ENCODE measurements around the gene ISL2. TPM values are rescaled to one million over a fixed set of nuclear protein-coding genes. Genes with fewer than 3 reads are reported as not detected.
A peak's percentile ranks its signal among the peaks of the same experiment; 100 is the strongest.

Gene ISL2
- total and polyA plus RNA-seq, 2 of the 13 experiments (the other 11 are each of a cell fraction or from before 2014, with no cell fraction given) = 4.3 to 5.1 TPM

DNA sequence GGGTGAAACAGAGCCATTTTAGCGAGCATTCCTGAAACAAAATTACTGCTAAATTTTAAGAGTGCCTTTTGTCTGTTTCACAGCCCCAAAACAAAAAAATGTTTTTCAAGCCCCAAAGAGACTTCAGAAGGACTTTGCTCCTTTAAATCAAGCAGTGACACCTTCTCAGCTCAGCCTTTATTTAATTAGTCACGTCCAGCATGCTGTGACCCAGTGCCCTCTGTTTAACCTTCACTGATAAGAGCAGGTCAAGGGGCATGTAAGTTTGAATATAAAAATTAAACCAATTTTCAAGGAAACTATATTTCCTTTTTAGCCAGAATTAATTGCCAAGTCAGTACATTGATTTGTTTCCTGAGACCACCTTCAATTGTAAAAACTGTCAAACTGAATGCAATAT, 40.6 kb downstream of the ISL2 start (continued):
- TF ChIP-seq BCL6 (CRISPR knock-in tag; IDR thresholded peaks at IDR 0.05) (peak; percentile 45; the same call in 1 of the 2 replicates), FOXP4 (CRISPR knock-in tag; IDR thresholded peaks at IDR 0.05) (0 out of 2 replicates have a peak, but pooled peaks have one; percentile 27), ZBTB44 (CRISPR knock-in tag; IDR thresholded peaks at IDR 0.05) (no peak)

GRCh38 chr15:76377751-76378150, 41.2 kb downstream of the ISL2 start:
- Histone ChIP-seq H3K4me2 (ENCODE audit: low read depth, low read length) (no peak overlapping the region), H3K79me2 (ENCODE audit: insufficient read depth, low read length) (no peaks in the 10 kb centered on the region), H3K36me3 (replicated peaks in 1 of 2; ENCODE audit: control insufficient read depth in 1 of 2, insufficient read depth in 2 of 2, low read length in 2 of 2) (no peaks in the 10 kb centered on the region), H3K27ac (ENCODE audit: extremely low read length, insufficient read depth, low read length) (no peak overlapping the region), H3K4me3 (replicated peaks in 1 of 3; ENCODE audit: insufficient read depth in 1 of 3, low read depth in 2 of 3, low read length in 3 of 3) (no peak overlapping the region), H4K20me1 (ENCODE audit: insufficient read depth, low read length) (no peaks in the 10 kb centered on the region), H3K9me3 (ENCODE audit: low read length) (no peaks in the 10 kb centered on the region), H3K4me1 (ENCODE audit: insufficient read depth, low read length) (peaks cover 17% of the 10 kb centered on the region), H2AFZ (ENCODE audit: low read length) (no peak overlapping the region), H3K27me3 (ENCODE audit: control insufficient read depth in 1 of 2, insufficient read depth in 2 of 2, low read length in 2 of 2) (no peaks in the 10 kb centered on the region), H3K9ac (ENCODE audit: insufficient read depth, low read depth, low read length) (no peak overlapping the region)
- ATAC-seq (no peak), DNase-seq (ENCODE audit: low spot score) (no peak), FAIRE-seq (peak; percentile 36)
- ChIA-PET CTCF (ENCODE audit: low intra/inter-chr PET ratio, low total read pairs) (no interaction called here), POLR2A (interaction anchor here (1.4 kb wide), 1 partner anchor 41 kb away, joined by 5 read pairs; the partner anchor contains the start of gene ISL2)
- intact Hi-C loops (cut with micrococcal nuclease; ENCODE audit: unreplicated experiment) (no loop called here), in situ Hi-C loops (cut with HindIII; ENCODE audit: extremely low pct_ligation_motif_present, low pct_unique_long_range_greater_than_20kb) (no loop called here)
- BruUV-seq (replicated peaks) = no TSS peak
- TF ChIP-seq AHR (CRISPR knock-in tag; IDR thresholded peaks at IDR 0.05) (no peak), ZKSCAN1 (IDR thresholded peaks at IDR 0.05; ENCODE audit: low read length) (peak; percentile 87)
